Measurements from ENCODE around the gene HDAC4. TPM values are rescaled to one million over a fixed set of nuclear protein-coding genes. Genes with fewer than 3 reads are reported as not detected.

Gene HDAC4
- total and polyA plus RNA-seq, 9 of the 15 experiments (the other 6 are each of a cell fraction or from before 2014, with no cell fraction given): 0.11 to 20.2 (median 4.0) TPM

- H3K9ac ChIP-seq (ENCODE audit: insufficient read depth in 1 of 2, low read depth in 2 of 2, low read length in 2 of 2): no peak overlapping the region
- TF ChIP-seq TSC22D4 (tag; IDR thresholded peaks at IDR 0.05): no peak
- no peak for TF ChIP-seq HOMEZ (CRISPR knock-in tag; IDR thresholded peaks at IDR 0.05)
- no peak for TF ChIP-seq RAD51 (IDR thresholded peaks at IDR 0.05; ENCODE audit: borderline replicate concordance, low read depth)
- no peak for TF ChIP-seq ZNF609 (CRISPR knock-in tag; IDR thresholded peaks at IDR 0.05; ENCODE audit: borderline replicate concordance)
- no peak for TF ChIP-seq SRSF9 (IDR thresholded peaks at IDR 0.05; ENCODE audit: borderline replicate concordance, low read depth, low read length)
- H3K9me1 ChIP-seq (ENCODE audit: control insufficient read depth, insufficient read depth, low read length): no peaks in the 10 kb centered on the region
- under 1% methylated on average over 16 of the region's 16 CpGs for WGBS (ENCODE audit: insufficient coverage, low coverage, missing lambda C conversion rate)
- no peaks in the 10 kb centered on the region for H3K9me3 ChIP-seq (replicated peaks; ENCODE audit: control insufficient read depth, insufficient read depth, low read depth, low read length)
- in situ Hi-C loops (cut with MboI): no loop called here
- no peak for DNase-seq (ENCODE audit: extremely low read depth in 1 of 4, low spot score in 3 of 4)
- H4K20me1 ChIP-seq (replicated peaks; ENCODE audit: control insufficient read depth, insufficient read depth, low read length): no peaks in the 10 kb centered on the region
- intact Hi-C loops (cut with micrococcal nuclease): no loop called here
- H3K4me3 ChIP-seq: no peak overlapping the region
- H3K27me3 ChIP-seq (ENCODE audit: control insufficient read depth in 2 of 2, insufficient read depth in 2 of 2, low read length in 2 of 2): peaks cover 13 to 70% of the 10 kb centered on the region in 2 experiments; a peak in 4 of 5 replicates
- no peak overlapping the region for H3K27ac ChIP-seq (ENCODE audit: extremely low read depth, low read depth, low read length)
- ATAC-seq: no peak
- FAIRE-seq: no peak
- BruUV-seq (replicated peaks): no TSS peak
- ChIA-PET POLR2A (interaction anchor here (0.7 to 1.2 kb wide), 3 partner anchors 128 to 577 kb away, joined by 3 to 4 read pairs (median 3); no protein-coding TSS in a partner anchor), CTCF (ENCODE audit: low intra/inter-chr PET ratio) (no interaction called here)
- no peaks in the 10 kb centered on the region for H3K79me2 ChIP-seq (ENCODE audit: control insufficient read depth, insufficient read depth, low read length)
- H3K36me3 ChIP-seq (ENCODE audit: control insufficient read depth, insufficient read depth, low read length): no peaks in the 10 kb centered on the region
- no peak overlapping the region for H3K4me2 ChIP-seq (ENCODE audit: insufficient read depth, low read length)
- peaks cover 0 to 4% of the 10 kb centered on the region in 2 experiments; a peak in 2 of 5 replicates for H3K4me1 ChIP-seq (replicated peaks in 1 of 2; ENCODE audit: control insufficient read depth in 2 of 2, insufficient read depth in 2 of 2, low read length in 2 of 2)
- H2AFZ ChIP-seq (ENCODE audit: low read depth, low read length): no peak overlapping the region
These were observed 378.2 kb downstream of the HDAC4 start for GRCh38 chr2:239022437-239023260.
